HL-60/S4 (cell line): ENCODE data around the gene FAM83E.

Experiments
- in situ Hi-C: fragments of 300-500 bp; cut with MboI; formaldehyde crosslinking; loops from 2 replicates; pipeline ENCODE4 v1.14.3; 2022; ENCODE audit warnings: low sequenced_read_pairs

FAM83E gene

GRCh38 chr19:48588670-48589401 lies 26.0 kb downstream of the FAM83E start:
- in situ Hi-C loops, result loop anchor here (10.0 to 25.0 kb wide), 2 partner anchors 274 to 602 kb away; partner anchors contain the start of genes BSPH1 and ELSPBP1

- in situ Hi-C loops, result loop anchor here (10.0 to 25.0 kb wide), 2 partner anchors 273 to 600 kb away; partner anchors contain the start of genes BSPH1 and ELSPBP1
These were observed 27.5 kb downstream of the FAM83E start for GRCh38 chr19:48587387-48587786.

DNA sequence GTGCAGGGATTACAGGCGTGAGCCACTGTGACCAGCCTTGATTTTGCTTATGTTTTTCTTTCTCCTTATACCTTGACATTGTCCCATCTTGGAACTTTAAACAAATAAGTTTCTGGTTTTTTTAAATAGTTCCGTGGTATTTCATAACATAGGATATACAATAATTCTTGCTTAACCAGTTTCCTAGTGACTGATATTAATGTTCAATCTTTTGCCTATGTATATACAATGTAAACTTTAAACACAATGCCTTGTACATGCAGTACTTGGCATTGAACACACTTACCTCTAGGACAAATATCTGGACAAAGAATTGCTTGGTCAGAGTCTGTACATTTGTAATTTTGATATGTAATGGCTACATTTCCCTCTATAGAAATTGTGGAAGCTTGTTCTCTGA lies 32.7 kb downstream of the FAM83E start:
- in situ Hi-C loops, result loop anchor here (10.0 to 25.0 kb wide), 2 partner anchors 267 to 595 kb away; partner anchors contain the start of genes BSPH1 and ELSPBP1

DNA sequence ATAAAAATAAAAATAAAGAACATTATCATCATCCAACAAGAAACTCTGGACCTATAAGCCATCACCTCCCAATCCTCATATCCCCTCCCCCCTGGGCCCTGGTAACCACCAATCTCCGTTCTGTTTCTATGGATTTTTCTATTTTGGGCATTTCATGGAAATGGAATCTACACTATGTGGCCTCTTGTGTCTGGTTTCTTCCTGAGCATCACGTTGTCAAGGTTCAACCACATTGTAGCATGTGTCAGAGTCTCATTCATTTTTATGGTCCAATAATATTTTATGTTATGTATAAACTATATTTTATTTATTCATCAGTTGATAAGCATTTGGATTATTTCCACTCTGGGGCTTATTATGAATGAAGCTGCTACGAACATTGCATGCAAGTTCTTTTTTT lies 36.0 kb downstream of the FAM83E start:
- in situ Hi-C loops, result loop anchor here (5.0 to 25.0 kb wide), 2 partner anchors 72 to 592 kb away; partner anchors contain the start of genes BSPH1 and ELSPBP1

DNA sequence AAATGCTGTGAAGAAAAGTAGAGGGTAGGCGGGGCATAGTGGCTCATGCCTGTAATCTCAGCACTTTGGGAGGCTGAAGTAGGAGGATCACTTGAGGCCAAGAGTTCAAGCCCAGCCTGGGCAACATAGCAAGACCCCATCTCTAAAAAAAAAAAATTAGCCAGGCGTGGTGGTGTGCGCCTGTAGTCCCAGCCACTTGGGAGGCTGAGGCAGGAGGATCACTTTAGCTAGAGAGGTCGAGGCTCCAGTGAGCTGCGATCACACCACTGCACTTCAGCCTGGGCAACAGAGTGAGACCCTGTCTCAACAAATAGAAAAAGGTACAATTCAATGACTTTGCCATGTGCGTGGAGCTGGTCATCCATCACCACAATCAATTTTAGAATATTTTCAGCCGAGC lies 37.0 kb downstream of the FAM83E start:
- in situ Hi-C loops, result loop anchor here (5.0 to 25.0 kb wide), 2 partner anchors 71 to 591 kb away; partner anchors contain the start of genes BSPH1 and ELSPBP1

DNA sequence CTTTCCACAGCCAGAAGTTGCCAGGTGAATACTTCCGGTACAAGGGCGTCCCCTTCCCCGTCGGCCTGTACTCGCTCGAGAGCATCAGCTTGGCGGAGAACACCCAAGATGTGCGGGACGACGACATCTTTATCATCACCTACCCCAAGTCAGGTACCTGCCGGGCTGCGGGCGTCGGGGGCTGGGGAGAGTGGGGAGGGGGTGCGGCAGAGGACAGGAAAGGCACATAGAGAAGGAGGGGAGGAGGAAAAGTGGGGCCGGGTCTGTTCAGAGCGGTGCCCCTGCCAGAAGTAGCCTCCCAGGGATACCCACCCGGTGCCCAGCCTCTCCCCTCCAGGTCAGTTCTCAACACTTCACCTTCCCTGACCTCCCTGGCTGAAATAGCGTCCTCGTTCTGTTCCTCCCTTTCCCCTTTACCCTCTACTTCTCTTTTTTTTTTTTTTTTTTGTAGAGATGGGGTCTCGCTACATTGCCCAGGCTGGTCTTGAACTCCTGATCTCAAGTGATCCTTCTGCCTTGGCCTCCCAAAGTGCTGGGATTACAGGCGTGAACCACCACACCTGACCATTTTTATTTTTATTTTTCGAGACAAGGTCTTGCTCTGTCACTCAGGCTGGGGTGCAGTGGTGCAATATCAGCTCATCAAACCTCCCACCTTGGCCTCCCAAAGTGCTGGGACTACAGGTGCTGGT lies 38.8 kb downstream of the FAM83E start:
- in situ Hi-C loops, result loop anchor here (5.0 to 25.0 kb wide), 2 partner anchors 69 to 589 kb away; partner anchors contain the start of genes BSPH1 and ELSPBP1

GRCh38 chr19:48573163-48573505 lies 41.7 kb downstream of the FAM83E start:
- in situ Hi-C loops, result no loop called here

DNA sequence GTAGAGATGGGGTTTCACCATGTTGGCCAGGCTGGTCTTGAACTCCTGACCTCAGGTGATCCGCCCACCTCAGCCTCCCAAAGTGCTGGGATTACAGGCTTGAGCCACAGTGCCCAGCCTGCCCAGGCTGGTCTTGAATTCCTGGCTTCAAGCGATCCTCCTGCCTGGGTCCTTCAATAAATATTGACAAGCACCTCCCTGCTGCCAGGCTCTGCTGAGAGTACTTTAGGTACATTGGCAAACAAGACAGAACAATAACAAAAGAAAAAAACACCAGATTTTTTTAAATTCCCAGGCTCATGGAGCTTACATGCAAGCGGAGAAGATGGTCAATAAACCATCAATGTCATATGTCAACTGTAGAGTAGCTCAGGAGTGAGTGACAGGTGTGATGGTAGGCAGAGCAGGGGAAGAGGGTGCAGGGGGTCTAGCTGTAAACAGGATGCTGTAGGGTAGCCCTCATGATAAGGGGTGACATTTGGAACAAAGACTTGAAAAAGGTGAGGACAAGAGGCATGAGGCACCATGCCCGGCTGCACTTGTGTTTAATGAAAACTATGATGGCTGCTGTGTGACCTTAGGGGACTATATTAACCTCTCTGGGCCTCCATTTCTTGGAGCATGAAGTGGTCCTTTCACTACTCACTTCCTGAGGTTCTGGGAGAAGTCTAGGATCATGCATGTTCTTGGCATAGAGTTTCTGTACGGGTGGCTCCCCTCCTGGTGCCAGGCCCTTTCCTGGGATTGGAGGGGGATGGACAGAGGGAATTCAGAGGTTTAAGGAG lies 43.3 kb downstream of the FAM83E start:
- in situ Hi-C loops, result no loop called here

GRCh38 chr19:48569814-48570213 lies 45.1 kb downstream of the FAM83E start:
- in situ Hi-C loops, result no loop called here

GRCh38 chr19:48568345-48568886 lies 46.5 kb downstream of the FAM83E start:
- in situ Hi-C loops, result no loop called here

GRCh38 chr19:48565090-48565489 lies 49.8 kb downstream of the FAM83E start:
- in situ Hi-C loops, result no loop called here
